ENCODE measurements around the gene RLBP1. TPM values are rescaled to one million over a fixed set of nuclear protein-coding genes. Genes with fewer than 3 reads are reported as not detected.

The RLBP1 gene
- total RNA-seq, 4 donors from 2014 or later = 0.13 to 0.52 (median 0.50) TPM; not detected in 1

GRCh38 chr15:89163271-89164055, 57.9 kb downstream of the RLBP1 start:
- intact Hi-C loops (cut with DNase I) = no loop called here
- no peak for DNase-seq (ENCODE audit: extremely low spot score)
- peaks cover 47 to 65% (median 54%) of the 10 kb centered on the region in 4 donors for H3K4me1 ChIP-seq
- 80% methylated on average over 5 of the region's 5 CpGs for WGBS
- H3K27ac ChIP-seq (replicated peaks in 1 of 4) = no peak overlapping the region
- no peaks in the 10 kb centered on the region for H3K9me3 ChIP-seq
- TF ChIP-seq CTCF (IDR thresholded peaks at IDR 0.05) = no peak
- TF ChIP-seq EP300 (IDR thresholded peaks at IDR 0.05) = no peak
- no peak for TF ChIP-seq POLR2AphosphoS5 (IDR thresholded peaks at IDR 0.05)
- TF ChIP-seq POLR2A (IDR thresholded peaks at IDR 0.05; ENCODE audit: low read depth) = no peak
- H3K36me3 ChIP-seq = peaks cover 0 to 30% (median 7%) of the 10 kb centered on the region in 4 donors
- no peaks in the 10 kb centered on the region for H3K27me3 ChIP-seq
- no peak overlapping the region for H3K4me3 ChIP-seq

GRCh38 chr15:89161666-89162065, 59.7 kb downstream of the RLBP1 start:
- H3K4me1 ChIP-seq = peaks cover 33 to 47% (median 40%) of the 10 kb centered on the region in 4 donors
- TF ChIP-seq POLR2A (IDR thresholded peaks at IDR 0.05; ENCODE audit: low read depth) (no peak), POLR2AphosphoS5 (IDR thresholded peaks at IDR 0.05) (no peak), EP300 (IDR thresholded peaks at IDR 0.05) (no peak), CTCF (IDR thresholded peaks at IDR 0.05) (no peak)
- H3K4me3 ChIP-seq = no peak overlapping the region
- peaks cover 0 to 47% (median 14%) of the 10 kb centered on the region in 4 donors for H3K36me3 ChIP-seq
- DNase-seq (ENCODE audit: extremely low spot score) = no peak
- H3K27me3 ChIP-seq = no peaks in the 10 kb centered on the region
- no peak overlapping the region for H3K27ac ChIP-seq (replicated peaks in 1 of 4)
- no peaks in the 10 kb centered on the region for H3K9me3 ChIP-seq
- intact Hi-C loops (cut with DNase I) = no loop called here
- 71% methylated on average over 3 of the region's 3 CpGs for WGBS

Other genes starting within 250 kb of the RLBP1 start
- gene ABHD2, start 133.1 kb downstream of the RLBP1 start, total RNA-seq = 10 to 100 TPM; 49.8 to 82.3 (median 72.1) TPM
- 10 to 100 TPM in 1 of 4 donors, 1 to 10 TPM in 3; 3.5 to 10.2 (median 4.0) TPM for gene FANCI, start 22.4 kb upstream of the RLBP1 start, total RNA-seq
- gene POLG, start 113.2 kb upstream of the RLBP1 start, total RNA-seq = 10 to 100 TPM; 51.0 to 86.0 (median 66.7) TPM

All from esophagus muscularis mucosa (tissue), 4 donors.